Right hindlimb (tissue), 1 donor: Measurements from ENCODE around the gene NBEAL1.
"Not testable (repeated sequence)": the region's sequence is repeated elsewhere in the genome, so short reads cannot be mapped to it uniquely, and the experiment has no call there.

Experiments
- DNase-seq: peaks from one replicate; pipeline ENCODE4 v3.0.0-alpha.2; 2018

The NBEAL1 gene

GRCh38 chr2:203238292-203238703 is 223.6 kb downstream of the NBEAL1 start:
- no peak for DNase-seq

DNA sequence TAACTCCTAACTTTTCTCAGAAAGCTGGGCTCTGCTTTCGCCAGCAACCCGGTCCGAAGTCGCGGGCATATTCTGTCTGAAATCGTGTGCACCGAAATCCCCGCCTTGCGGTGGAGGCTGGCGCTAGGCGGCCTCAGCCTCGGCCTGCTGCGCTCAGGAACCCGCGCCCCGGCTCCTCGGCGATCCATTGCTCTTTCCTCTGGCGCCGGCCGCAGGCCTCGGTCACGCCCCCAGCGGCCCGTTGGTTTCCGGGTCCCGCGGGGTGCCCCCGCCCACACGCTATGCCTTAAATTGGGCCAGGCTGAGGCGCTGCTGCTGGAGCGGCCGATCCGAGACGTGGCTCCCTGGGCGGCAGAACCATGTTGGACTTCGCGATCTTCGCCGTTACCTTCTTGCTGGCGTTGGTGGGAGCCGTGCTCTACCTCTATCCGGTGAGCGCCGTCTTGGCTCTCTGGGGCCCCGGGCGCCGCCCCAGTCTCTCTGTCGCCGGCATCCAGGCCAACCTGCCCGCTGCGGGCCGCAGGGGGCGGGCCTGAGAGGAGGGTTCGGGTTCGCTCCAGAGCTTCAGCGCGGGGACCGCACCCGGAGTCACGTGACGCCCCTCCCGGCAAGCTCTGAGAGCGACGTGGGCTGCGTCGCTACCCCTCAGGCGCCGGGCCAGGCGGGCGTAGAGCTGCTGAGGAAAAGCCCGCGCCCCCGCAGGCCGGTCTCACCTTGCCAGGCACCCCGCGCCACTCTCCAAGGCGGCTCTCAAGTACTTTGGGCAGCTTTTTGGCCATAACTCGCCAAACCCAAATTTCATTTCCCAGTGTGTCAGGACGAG is 224.2 kb downstream of the NBEAL1 start, which contains the start of gene CYP20A1:
TSS of gene CYP20A1 (plus strand) at position 315 of the 823 bp plus-strand sequence. CDS start at position 360, 45 bp downstream.
- DNase-seq: peak; percentile 99

DNA sequence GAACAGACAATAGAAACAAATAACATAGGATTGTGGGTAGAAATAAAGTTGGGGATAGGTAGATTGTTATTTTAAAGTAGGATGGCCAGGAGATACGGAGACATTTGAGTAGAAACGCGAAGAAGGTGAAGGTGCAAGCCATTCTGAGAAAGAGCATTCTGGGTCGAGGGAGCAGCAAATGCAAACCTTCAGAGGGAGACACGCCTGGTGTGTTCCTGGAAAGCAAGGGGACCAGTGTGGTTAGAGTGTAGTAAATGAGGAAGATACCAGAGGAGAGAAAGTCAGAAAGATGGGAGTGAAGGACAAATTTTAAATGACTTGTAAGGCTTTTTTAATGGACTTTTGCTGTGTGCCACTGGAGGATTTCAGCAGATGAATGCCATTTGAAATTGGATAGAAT is 225.8 kb downstream of the NBEAL1 start:
- no peak for DNase-seq

GRCh38 chr2:203242518-203242917 is 227.8 kb downstream of the NBEAL1 start:
- no peak for DNase-seq

DNA sequence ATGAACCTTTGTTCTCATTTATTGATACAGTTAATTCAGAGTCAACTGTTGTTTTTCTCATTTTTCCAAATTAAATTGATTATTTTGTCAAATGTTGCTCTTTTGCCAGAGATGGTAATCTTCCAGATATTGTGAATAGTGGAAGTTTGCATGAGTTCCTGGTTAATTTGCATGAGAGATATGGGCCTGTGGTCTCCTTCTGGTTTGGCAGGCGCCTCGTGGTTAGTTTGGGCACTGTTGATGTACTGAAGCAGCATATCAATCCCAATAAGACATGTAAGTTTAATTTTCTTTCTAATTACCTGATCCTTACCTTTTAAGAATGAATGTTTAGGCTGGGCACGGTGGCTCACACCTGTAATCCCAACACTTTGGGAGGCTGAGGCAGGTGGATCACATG is 232.0 kb downstream of the NBEAL1 start:
- DNase-seq: no peak

- no peak for DNase-seq
These were observed 238.1 kb downstream of the NBEAL1 start for GRCh38 chr2:203252818-203253217.

DNA sequence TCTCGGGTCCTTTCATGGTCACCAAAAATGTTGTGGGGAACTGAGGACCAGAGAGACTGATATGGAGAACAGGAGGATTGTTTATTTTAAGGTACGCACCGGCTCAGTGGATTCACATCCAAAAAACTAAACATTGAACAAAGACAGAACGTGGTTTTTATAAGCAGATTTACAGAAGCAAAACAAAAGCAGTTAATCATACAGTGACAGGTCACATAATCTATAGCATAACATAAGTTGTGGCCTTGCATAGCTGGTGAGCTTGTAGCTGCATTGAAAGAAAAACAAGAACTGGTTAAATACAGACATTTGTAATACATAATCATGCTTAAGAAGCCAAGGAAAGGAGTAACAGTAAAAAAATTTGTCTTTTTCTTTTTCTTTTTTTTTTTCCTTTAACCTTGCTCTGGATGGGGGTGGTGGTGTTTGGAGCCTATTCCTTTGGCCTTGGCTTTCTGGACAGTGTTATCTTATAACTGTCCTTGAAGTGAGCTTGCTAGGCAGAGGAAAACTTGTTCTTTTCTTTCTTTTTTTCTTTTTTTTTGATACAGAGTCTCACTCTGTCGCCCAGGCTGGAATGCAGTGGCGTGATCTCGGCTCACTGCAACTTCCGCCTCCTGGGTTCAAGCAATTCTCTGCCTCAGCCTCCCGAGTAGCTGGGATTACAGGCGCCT is 238.9 kb downstream of the NBEAL1 start:
- DNase-seq: not testable (repeated sequence)

DNA sequence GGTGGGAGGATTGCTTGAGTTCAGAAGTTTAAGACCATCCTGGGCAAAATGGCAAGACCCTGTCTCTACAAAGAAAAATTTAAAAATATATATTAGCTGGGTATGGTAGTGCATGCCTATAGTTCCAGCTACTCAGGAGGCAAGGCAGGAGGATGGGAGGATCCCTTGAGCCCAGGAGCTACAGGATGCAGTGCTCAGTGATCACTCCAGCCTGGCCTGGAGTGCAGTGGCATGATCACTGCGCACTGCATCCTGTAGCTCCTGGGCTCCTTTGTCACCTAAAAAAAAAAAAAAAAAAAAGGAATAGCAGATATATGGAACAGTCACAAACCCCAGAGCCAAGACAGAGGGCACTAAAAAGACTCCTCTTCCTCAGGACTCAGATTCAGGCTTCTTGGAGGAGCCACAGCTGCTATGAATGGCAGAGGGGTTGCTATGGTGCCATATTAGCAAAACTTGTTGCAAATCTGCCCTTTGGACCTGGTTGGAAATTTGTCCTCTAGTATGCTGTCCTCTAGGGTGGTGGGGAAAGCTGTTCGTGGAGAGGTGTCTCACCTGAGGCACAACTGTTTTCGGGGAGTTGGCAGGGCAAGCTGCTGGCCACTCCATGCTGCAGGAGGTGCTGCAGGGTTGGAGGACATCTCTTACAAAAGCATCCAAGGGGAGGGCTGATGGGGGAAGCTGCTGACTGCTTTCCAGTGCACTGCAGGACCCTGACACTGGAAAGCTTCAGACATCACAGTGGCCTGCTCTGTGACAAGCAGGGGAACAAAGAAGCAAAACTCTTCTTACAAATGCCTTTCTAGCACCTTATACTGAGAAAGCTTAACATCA is 246.9 kb downstream of the NBEAL1 start:
- DNase-seq: no peak
